Cardiac muscle cell (in vitro differentiated cells and primary cell): ENCODE data around the gene CAMK1G. TPM values are rescaled to one million over a fixed set of nuclear protein-coding genes. Genes with fewer than 3 reads are reported as not detected.

Source experiments
- DNase-seq, 2 donors: peaks; one replicate each; pipeline versions ENCODE4 v3.0.0 to v3.0.0-alpha.2; 2010 to 2017; ENCODE audit warnings: low read depth in 1 of 2, low spot score in 1 of 2
- H3K27ac ChIP-seq: fragments of 200-600 bp; sonication (generic); 2 replicates; pipeline ENCODE4 v1.5.1; 2016
- H3K27me3 ChIP-seq: fragments of 200-600 bp; sonication (generic); 2 replicates; pipeline ENCODE4 v1.6.0; 2016; ENCODE audit warnings: control low read depth
- H3K36me3 ChIP-seq: fragments of 200-600 bp; sonication (generic); 2 replicates; pipeline ENCODE4 v1.5.1; 2016; ENCODE audit warnings: control low read depth
- H3K4me1 ChIP-seq: fragments of 200-600 bp; sonication (generic); 2 replicates; pipeline ENCODE4 v1.8.1; 2017; ENCODE audit warnings: low read depth, mild to moderate bottlenecking, mixed run types
- H3K4me3 ChIP-seq: fragments of 200-600 bp; sonication (generic); 2 replicates; pipeline ENCODE4 v1.5.1; 2016; ENCODE audit warnings: mild to moderate bottlenecking
- H3K9me3 ChIP-seq: fragments of 200-600 bp; sonication (generic); 2 replicates; pipeline ENCODE4 v1.5.1; 2017; ENCODE audit warnings: low read depth, mild to moderate bottlenecking, control low read depth
- polyA plus RNA-seq: library from polyadenylated mRNA; unstranded; fragments of >200 nt; fragmentation: Nextera tagmentation; extraction: Ambion mirVana; gene quantifications from 2 replicates; pipeline ENCODE4 v1.2.1, GENCODE V29; 2016
- total RNA-seq: library from RNA; depleted of rRNA; stranded (reverse); fragments of >200 nt; gene quantifications from 2 replicates; pipeline ENCODE4 v1.2.3, GENCODE V29; 2016
- TF ChIP-seq, protein P1 (sequence below): IDR thresholded peaks from 2 replicates; pipeline ENCODE4 v1.5.1; 2012; ENCODE audit warnings: low read depth, mild to moderate bottlenecking, low read length

The CAMK1G gene
- total and polyA plus RNA-seq, 2 experiments from 2014 or later, result 5.0 to 8.5 TPM

DNA sequence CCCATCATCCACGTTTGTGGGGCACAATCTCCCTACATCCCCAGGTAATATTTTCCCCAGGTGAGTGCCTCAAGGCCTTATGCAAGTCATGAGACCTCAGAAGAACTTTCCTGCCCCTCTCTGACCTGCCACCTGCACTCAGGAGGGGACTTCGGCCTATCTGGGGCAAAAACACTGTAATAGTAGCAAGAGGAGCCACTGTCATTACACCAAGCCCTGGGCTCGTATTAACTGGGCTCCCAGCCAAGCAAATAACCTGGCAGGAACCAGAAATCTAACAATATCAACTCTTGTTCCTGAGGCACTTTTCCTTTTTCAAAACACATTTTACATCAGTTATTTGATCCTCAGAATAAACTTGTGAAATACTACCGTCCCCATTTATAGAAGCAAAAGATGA, 37.8 kb downstream of the CAMK1G start:
- no peak for DNase-seq
- no peak overlapping the region for H3K27ac ChIP-seq
- H3K27me3 ChIP-seq, result no peaks in the 10 kb centered on the region
- no peaks in the 10 kb centered on the region for H3K9me3 ChIP-seq
- peaks cover 14% of the 10 kb centered on the region for H3K4me1 ChIP-seq
- TF ChIP-seq, protein P1, sequence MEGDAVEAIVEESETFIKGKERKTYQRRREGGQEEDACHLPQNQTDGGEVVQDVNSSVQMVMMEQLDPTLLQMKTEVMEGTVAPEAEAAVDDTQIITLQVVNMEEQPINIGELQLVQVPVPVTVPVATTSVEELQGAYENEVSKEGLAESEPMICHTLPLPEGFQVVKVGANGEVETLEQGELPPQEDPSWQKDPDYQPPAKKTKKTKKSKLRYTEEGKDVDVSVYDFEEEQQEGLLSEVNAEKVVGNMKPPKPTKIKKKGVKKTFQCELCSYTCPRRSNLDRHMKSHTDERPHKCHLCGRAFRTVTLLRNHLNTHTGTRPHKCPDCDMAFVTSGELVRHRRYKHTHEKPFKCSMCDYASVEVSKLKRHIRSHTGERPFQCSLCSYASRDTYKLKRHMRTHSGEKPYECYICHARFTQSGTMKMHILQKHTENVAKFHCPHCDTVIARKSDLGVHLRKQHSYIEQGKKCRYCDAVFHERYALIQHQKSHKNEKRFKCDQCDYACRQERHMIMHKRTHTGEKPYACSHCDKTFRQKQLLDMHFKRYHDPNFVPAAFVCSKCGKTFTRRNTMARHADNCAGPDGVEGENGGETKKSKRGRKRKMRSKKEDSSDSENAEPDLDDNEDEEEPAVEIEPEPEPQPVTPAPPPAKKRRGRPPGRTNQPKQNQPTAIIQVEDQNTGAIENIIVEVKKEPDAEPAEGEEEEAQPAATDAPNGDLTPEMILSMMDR, result no peak
- H3K36me3 ChIP-seq, result no peaks in the 10 kb centered on the region
- no peak overlapping the region for H3K4me3 ChIP-seq

DNA sequence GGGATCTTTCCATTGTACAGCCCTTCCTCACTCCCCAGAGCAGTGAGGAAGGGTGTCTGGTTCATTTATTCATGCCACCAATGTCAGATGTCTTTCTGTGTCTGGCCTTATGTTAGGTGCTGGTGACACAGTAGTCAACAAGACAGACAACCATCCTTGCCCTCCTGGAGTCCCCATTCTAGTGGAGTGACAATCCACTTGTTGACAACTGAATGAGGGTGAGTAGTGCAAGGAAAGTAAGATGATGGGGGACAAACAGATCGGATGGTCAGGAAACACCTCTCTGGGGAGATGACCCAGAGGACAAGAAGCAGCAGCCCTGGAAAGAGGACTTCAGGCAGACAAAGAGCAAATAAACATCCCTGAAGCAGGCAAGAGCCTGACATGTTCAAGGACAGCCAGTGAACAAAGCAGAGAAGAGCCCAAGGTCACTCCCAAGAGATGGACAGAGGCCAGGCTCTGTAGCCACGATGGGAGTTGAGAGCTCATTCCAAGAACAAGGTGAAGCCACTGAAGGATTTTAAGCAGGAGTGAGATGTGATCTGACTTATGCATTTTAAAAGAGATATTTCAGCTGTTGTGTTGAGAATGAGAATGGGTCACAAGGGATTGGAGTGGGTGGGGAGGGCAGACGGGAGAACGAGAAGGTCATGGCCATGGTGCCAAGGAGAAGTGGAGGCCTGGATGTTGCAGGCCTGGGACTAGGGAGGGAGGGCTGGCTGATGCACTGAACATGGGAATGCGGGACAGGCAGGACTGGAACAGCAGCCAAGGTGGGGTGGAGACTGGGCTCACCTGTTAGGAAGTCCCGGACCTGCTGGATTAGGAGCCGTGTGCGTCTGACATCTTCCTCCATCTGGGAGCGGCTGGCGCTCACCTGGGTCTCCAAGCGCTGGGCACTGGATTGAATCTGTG, 38.5 kb downstream of the CAMK1G start:
- peaks cover 14% of the 10 kb centered on the region for H3K4me1 ChIP-seq
- no peaks in the 10 kb centered on the region for H3K27me3 ChIP-seq
- no peaks in the 10 kb centered on the region for H3K36me3 ChIP-seq
- no peak overlapping the region for H3K27ac ChIP-seq
- no peak for DNase-seq
- TF ChIP-seq, protein P1, result no peak
- no peaks in the 10 kb centered on the region for H3K9me3 ChIP-seq
- H3K4me3 ChIP-seq, result no peak overlapping the region

DNA sequence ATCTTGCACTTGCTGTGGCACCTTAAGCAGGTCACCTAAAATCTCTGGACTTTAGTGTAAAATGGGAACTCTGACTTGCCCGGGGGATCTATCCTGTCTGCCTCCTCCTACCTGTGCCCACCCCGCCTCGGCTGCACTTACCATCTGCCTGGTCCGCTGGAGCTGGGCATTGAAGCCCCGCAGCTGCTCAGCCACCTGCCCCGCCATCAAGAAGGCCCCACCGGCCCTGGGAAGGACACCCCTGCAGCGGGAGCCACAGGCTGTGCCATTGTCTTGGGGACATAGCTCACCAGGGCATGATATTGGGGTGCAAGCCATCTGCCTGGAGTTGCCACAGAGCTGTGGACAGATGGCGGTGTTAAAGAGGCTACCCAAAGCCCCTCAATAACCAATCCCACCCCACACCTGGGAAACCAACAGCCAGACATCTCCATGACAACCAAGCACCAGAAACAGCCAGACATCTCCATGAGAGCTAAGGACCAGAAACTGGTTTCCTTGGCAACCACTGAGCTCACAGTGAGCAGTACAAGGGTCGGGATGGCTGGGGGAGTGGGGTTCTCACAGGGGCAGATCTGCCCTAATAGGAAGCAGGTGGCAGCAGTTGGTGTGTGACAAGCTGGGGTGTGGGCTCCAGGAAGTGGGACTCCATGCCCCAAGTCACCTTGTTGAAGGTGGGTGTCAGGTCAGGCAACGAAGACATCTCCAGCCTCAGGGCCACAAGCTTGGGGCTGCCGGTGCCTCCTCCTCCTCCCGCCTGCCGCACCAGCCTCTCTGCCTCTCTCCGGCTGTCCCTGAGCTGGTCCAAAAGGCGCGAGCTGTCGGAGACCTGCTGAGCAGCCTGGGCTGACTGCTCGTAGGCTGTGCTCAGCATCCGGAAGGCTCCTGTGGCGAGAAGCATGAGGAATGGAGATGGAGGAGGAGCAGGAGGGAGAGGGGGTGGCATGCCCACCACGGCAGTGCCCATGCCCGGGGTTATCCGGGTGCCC, 39.6 kb downstream of the CAMK1G start:
- H3K4me1 ChIP-seq, result peaks cover 14% of the 10 kb centered on the region
- no peak overlapping the region for H3K4me3 ChIP-seq
- no peaks in the 10 kb centered on the region for H3K27me3 ChIP-seq
- H3K36me3 ChIP-seq, result no peaks in the 10 kb centered on the region
- DNase-seq, result no peak
- H3K9me3 ChIP-seq, result no peaks in the 10 kb centered on the region
- TF ChIP-seq, protein P1, result no peak
- no peak overlapping the region for H3K27ac ChIP-seq

DNA sequence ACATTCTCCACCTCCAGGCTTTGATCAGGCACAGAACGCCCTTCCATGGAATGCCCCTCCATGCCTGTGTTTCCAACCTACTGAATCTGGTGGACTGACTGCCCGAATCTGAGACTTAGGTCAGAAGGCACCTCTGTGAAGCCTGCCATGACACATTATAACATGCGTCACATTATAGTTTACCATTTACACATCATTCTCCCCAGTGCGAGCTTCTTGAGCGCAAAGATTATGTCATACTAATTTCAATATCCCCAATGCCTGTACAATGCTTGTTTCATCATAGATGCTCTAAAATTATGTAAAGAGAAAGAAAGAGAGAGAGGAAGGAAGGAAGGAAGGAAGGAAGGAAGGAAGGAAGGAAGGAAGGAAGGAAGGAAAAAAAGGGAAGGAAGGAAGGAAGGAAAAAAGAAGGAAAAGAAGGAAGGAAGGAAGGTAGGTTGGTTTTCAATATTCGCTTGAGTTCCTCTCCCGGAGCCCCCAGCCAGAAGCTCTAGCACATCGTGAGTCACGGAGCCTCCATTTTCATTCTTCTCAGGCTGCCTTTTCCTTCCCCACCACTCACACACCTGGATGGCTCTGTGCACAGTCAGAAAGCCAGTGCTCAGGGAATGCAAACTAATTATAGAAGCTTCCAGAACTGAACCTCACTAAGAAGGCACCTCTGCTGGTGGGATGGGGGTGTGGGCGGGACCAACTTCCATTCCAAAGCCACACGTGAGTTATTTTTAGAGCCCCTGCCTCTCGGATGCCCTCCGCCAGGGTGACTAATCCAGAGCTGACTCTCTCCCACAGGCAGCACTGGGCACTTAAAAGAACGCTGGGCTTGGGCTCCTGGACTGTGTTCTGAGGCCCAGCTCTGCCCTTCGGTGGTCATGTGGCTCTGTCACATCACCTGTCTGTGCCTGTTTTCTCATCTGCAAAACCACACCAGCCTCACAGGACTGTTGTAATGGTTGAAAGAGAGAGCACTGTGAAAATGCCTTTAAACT, 41.3 kb downstream of the CAMK1G start:
- peak overlapping the region; percentile 74 for H3K27ac ChIP-seq
- peaks cover 14% of the 10 kb centered on the region for H3K4me1 ChIP-seq
- no peaks in the 10 kb centered on the region for H3K9me3 ChIP-seq
- TF ChIP-seq, protein P1, result no peak
- peak in 1 of 2 donors; percentile 77 for DNase-seq
- H3K27me3 ChIP-seq, result no peaks in the 10 kb centered on the region
- no peaks in the 10 kb centered on the region for H3K36me3 ChIP-seq
- H3K4me3 ChIP-seq, result no peak overlapping the region
